HG02870 (cell line): ENCODE data around the gene LRRC31.
A peak's percentile ranks its signal among the peaks of the same experiment; 100 is the strongest.

ENCODE experiments used
- ATAC-seq: cut with Tn5 transposase; IDR thresholded peaks from one replicate; pipeline ENCODE4 v1.9.1; 2021; ENCODE audit warnings: mild to moderate bottlenecking, moderate library complexity; ENCODE audit not compliant: unreplicated experiment

LRRC31 gene

DNA sequence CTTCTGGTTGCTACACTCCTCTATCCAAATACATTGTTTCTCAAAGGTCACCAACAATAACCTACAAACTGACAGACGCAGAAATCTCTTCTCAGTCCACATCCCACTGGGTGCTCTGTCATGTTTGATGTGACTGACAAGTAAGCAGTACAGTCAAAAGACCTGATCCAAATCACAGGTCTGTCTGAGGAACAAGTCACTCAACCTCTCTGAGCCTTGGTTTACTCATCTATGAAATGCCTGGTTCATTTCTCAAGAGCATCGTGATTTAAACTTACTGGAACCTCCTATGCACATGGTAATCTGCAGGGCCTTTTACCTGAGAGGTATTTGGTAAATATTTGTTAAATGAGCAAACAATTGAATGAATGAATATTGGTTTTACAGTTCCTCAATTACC, 5.5 kb downstream of the LRRC31 start:
- ATAC-seq: no peak

DNA sequence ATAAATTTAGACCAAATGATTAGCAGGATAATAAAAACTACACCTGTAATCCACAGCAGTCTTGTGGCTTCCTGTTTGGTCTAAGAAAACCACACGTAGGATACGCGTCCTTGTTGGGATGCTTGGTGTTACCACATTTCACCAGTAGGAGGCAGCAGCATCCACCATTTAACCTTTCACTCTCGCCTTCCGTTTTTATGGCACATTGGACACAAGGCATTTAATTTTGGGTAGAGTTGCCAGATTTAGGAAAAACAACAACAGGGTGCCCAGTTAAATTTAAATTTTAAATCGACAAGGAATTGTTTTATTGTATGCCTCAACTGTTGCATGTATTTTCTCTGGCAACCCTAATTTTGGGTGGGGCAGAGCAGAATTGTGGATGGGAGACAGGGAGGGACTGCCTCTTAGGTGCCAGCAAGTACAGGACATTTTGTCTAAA, 6.3 kb downstream of the LRRC31 start:
- no peak for ATAC-seq

GRCh38 chr3:169861871-169862270, 7.9 kb downstream of the LRRC31 start:
- no peak for ATAC-seq

DNA sequence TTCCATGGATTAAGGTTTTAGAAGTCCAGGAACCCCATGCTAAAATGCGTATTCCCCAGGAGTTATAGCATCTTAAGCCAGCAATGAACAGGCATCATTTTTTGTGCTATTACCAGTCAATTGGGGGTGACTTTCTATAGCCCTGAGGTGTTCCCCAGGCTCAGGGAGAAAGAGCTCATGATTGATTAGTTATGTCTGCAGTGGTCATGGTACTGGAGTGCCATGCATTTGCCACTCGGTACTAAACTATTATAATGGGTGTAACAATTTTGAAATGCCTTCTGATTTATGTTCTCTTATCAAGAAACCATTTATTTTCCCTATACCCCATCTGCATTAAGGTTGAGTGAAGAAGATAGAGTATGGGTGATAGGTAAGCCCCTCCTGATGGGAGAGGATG, 11.9 kb downstream of the LRRC31 start:
- no peak for ATAC-seq

- no peak for ATAC-seq
Observed at GRCh38 chr3:169855514-169855913, 14.2 kb downstream of the LRRC31 start.

DNA sequence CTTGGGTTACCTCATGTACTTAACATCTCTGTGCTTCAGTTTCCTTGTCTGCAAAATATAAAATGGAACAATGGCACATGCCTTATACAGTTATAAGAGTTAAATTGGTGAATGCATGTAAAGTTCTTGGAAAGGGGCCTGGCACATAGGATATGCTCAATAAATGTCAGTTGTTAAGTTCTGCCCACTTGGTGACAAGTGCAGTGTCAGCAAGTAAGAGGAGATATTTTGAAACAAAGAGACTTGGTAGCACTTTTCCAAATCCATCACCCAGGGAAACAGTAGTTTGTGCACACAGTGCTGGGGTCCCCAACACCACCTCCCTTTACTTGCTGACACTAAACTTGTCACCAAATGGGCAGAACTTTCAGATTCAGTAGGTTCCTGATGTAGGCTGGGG, 19.1 kb downstream of the LRRC31 start:
- no peak for ATAC-seq

DNA sequence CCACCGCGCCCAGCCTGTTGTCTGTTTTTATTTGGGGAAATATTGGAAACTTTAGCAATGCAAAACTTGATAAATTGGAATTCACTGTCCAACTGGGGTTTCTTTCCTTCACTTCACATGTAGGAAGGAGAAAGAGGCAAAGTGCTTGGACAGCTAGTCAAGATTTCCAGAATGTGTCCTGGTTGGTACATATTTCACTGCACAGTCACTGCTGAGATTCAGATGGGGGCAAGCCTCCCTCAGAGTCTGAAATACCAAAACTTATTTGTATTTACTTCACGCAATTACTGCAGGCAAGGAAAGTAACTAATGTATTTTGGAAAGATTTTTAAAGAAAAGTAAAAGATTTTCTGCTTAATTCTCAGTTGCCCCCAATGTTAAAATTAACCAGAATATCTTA, 21.0 kb downstream of the LRRC31 start:
- no peak for ATAC-seq

GRCh38 chr3:169847896-169848295, 21.8 kb downstream of the LRRC31 start:
- no peak for ATAC-seq

DNA sequence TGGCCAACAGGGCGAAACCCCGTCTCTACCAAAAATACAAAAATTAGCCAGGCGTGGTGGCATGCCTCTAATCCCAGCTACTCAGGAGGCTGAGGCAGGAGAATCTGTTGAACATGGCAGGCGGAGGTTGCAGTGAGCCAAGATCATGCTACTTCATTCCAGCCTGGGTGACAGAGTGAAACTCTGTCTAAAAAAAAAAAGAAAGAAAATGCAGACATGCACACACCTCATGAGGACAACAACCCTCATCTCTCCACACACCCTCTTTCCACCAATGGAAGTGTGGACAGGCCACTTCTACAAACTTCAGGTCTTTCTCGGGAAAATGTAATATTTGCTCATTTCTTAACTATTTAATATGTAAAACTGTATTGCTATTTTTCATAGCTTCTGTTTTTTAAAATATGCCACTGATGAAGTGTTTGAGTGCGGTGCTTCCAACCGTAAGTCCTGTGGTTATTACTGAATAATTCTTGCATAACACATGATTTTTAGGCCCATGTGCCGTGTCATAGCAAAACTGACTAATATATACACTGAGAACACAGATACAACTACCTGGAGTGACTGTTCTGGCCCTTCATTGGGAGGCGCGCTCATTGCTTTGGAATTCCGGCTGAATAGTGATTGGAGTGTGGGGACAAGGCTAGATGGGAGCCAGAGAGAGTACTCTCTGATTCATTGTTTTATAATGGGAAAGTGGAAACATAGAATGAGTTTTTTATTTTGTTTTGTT, 23.1 kb downstream of the LRRC31 start:
- ATAC-seq: peak; percentile 100

- ATAC-seq: no peak
Observed at GRCh38 chr3:169842960-169843359, 26.8 kb downstream of the LRRC31 start.

DNA sequence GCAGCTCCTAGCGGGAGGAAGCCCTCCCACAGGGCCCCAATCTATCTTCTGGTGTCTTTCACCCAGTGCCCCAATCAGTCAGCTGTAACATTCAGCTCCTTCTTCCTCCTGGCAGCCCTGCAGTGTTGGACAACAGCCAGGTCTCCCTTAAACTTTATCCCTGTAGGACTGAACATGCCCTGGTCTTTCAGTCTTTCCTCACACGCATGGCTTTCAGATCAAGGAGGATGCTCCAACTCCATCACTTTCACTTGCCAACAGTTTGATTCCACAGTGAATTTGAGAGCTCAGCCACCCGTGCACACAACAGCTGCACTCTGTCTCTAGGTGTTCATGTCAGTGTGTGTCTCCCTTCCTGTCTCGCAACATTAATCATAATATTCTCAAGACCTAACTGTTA, 28.6 kb downstream of the LRRC31 start:
- ATAC-seq: peak; percentile 74

DNA sequence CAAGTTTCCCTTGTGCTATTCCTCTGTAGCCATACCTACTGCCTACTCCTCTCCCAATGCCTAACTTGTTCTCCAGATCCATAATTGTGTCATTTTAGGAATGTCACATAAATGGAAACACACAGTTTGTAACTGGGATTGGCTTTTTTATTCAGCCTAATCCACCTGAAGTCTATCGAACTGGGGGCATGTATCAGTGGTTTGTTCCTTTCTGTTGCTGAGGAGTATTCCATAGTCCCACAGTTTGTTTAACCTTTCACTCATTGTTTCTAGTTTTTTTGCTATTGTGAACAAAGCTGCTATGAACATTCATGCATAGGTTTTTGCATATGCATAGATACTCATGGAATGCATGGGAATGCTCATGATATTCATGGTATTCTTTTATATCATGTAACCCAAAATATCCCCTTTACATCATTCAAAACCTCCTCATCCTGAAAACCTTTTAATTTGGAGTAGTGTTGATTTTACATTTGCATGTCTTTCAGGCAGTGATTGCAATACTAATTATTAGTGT, 31.2 kb downstream of the LRRC31 start:
- no peak for ATAC-seq

- ATAC-seq: no peak
Observed at GRCh38 chr3:169836942-169837275, 32.8 kb downstream of the LRRC31 start.

DNA sequence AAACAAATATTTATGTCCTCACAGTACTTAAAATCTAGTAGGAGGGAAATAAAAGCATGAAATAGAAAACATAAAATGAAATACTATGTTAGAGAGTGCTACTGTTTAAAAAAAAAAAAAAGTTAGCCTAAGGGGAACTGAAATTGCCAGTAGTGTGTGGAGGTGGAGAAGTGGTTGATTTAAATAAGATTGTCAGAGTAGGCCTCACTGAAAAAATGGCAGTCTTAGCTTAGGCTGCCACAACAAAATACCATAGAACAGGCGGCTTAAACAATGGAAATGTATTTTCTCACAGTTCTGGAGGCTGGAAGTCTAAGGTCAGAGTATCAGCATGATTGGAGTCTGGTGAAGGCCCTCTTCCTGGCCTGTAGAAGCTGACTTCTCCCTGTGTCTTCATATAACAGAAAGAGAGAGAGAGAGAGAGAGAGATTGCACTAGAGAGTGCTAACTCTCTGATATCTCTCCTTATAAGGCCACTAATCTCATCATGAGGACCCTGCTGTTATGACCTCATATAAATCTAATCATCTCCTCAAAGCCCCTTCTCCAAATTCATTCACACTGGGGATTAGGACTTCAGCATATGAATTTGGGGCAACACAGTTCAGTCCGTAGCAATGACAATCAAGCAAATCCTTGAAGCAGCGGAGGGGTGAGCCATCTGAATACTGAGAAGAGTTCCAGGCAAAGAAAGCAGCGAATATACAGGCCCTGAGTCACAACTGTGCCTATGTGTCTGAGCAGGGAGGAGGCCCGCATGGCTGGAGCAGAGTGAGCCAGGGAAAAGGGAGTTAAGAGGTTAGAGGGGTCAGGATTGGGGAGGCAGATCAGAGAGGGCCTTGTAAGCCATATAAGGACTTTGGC, 33.4 kb downstream of the LRRC31 start:
- peak; percentile 91 for ATAC-seq

DNA sequence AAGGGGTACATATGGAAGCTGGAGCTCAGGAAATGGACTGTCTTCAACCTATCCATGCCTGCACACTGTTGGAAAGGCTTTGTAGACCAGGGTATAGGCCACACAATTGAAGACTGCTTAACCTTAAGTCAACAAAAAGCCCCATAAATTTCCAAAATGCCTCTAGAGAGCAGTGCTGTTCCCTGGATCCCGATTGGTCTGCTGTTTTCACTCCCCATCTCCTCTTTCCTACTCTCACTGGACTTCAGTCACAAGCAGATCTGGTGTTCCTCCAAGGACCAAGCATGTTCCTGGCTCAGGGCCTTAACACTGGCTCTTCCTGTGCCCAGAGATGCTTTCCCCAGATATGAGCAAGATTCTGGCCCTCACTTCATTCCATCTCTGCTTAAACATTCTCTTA, 34.2 kb downstream of the LRRC31 start:
- ATAC-seq: peak; percentile 3

DNA sequence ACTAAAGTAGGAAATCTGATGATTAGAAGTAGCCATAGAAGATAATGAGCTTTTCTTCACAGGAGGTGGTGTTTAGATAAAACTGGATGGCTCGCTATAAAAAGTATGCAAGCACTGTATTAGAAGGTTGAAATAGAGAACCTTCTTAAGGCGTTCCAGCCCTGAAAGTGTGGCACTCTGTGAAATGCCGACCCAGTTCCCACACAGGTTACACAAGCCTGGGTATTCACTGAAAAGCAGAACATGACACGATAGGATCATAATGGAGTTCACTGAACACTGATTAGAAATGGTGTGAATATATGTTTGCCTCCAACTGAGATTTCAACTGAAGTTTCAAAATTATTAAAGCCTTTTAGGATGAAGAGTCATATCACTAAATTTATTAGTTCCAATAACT, 42.0 kb downstream of the LRRC31 start:
- ATAC-seq: no peak

DNA sequence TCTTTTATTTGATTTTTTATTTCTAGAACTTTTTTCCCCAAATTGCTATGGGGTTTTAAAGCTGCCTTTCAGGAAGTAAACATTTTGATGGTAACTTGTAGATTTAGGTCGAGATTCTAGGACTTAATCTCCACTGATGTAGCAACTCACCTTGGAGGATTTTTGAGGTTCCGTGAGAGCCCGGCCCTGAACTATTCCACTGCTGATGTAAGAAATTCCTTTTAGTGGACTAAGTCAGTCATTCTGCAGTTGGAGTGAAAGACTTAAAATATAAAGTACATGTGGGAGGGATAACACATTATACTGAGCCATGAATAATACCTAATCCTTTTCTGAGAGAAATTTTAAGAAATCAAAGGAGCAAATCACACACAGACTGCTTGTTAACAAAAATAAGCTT, 44.4 kb downstream of the LRRC31 start:
- no peak for ATAC-seq

DNA sequence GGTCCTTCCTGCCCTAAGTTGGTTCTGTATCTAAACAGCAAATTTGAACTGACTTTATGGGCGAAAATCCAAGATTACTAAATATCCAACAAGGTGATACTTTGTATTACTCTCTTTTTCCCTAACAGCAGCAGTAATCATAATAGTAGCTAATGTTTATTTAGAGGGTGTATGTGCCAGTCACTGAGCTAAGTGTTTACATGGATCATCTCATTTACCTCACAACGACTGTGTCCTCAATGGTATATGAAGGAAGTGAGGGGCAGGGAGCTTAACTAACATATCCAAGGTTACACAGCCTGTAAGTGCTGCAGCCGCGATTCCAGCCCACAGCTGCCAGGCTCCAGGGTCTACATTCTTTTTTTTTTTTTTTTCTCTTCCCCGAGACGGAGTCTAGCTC, 46.8 kb downstream of the LRRC31 start:
- ATAC-seq: no peak

- ATAC-seq: no peak
Observed at GRCh38 chr3:169822540-169822939, 47.2 kb downstream of the LRRC31 start.

GRCh38 chr3:169822091-169822490, 47.6 kb downstream of the LRRC31 start:
- ATAC-seq: no peak

GRCh38 chr3:169818316-169818715, 51.4 kb downstream of the LRRC31 start:
- ATAC-seq: no peak

GRCh38 chr3:169815590-169816150, 54.1 kb downstream of the LRRC31 start:
- no peak for ATAC-seq
